WTC11 (cell line): ENCODE measurements around the gene SYNDIG1. TPM values are rescaled to one million over a fixed set of nuclear protein-coding genes. Genes with fewer than 3 reads are reported as not detected.

ENCODE experiments used
- ATAC-seq: fragments of 200-7000 bp; cut with Tn5 transposase; 2 replicates; pipeline ENCODE4 v1.10.0; 2021; ENCODE audit warnings: mild to moderate bottlenecking, moderate library complexity
- CTCF ChIA-PET: fragments of 300-600 bp; sonication (Branson Sonifier 250); formaldehyde crosslinking; loops from one replicate; lab custom pipeline; 2021; ENCODE audit warnings: antibody characterized with exemption; lab: Charles Lee
- POLR2A ChIA-PET: fragments of 350-600 bp; sonication (Branson Sonifier 250); formaldehyde crosslinking; loops from one replicate; lab custom pipeline; 2021; ENCODE audit warnings: antibody characterized with exemption; lab: Charles Lee
- DNase-seq: peaks from one replicate; pipeline ENCODE4 v3.0.0; 2021; ENCODE audit warnings: low spot score
- H3K27ac Mint-ChIP-seq: 2 replicates; pipeline ENCODE4 v1.8.0; 2021; ENCODE audit warnings: mixed read lengths
- H3K27me3 Mint-ChIP-seq: 2 replicates; pipeline ENCODE4 v1.8.0; 2021; ENCODE audit warnings: low read depth, mild to moderate bottlenecking, moderate library complexity, mixed read lengths
- H3K36me3 Mint-ChIP-seq: 2 replicates; pipeline ENCODE4 v1.8.0; 2021; ENCODE audit warnings: mixed read lengths
- H3K4me1 Mint-ChIP-seq: 2 replicates; pipeline ENCODE4 v1.8.0; 2022; ENCODE audit warnings: mixed read lengths
- H3K4me3 Mint-ChIP-seq: 2 replicates; pipeline ENCODE4 v1.8.0; 2021; ENCODE audit warnings: mild to moderate bottlenecking, moderate library complexity, mixed read lengths
- H3K9me3 Mint-ChIP-seq: 2 replicates; pipeline ENCODE4 v1.8.0; 2021; ENCODE audit warnings: mixed read lengths
- CREB1 ChIP-seq: sonication (generic); formaldehyde crosslinking; IDR thresholded peaks from 2 replicates; pipeline ENCODE4 v1.8.0; 2023; ENCODE audit warnings: mild to moderate bottlenecking, missing genetic modification reagents
- ETV6 ChIP-seq: sonication (generic); formaldehyde crosslinking; IDR thresholded peaks from 2 replicates; pipeline ENCODE4 v1.8.1; 2022; ENCODE audit warnings: mild to moderate bottlenecking, missing genetic modification reagents
- FOXK1 ChIP-seq: sonication (generic); formaldehyde crosslinking; IDR thresholded peaks from 2 replicates; pipeline ENCODE4 v1.8.0; 2022; ENCODE audit warnings: mild to moderate bottlenecking, moderate library complexity, missing genetic modification reagents
- HMGA2 ChIP-seq: fragments of 250-450 bp; sonication (Bioruptor Pico); IDR thresholded peaks from 2 replicates; pipeline ENCODE4 v1.4.0; 2021; ENCODE audit warnings: mild to moderate bottlenecking, moderate library complexity
- JUN ChIP-seq: sonication (generic); formaldehyde crosslinking; IDR thresholded peaks from 2 replicates; pipeline ENCODE4 v1.8.0; 2023; ENCODE audit warnings: mild to moderate bottlenecking, missing genetic modification reagents
- MAX ChIP-seq: sonication (generic); formaldehyde crosslinking; IDR thresholded peaks from 2 replicates; pipeline ENCODE4 v1.8.0; 2022; ENCODE audit warnings: mild to moderate bottlenecking, missing genetic modification reagents
- NFE2L1 ChIP-seq: sonication (generic); formaldehyde crosslinking; IDR thresholded peaks from 2 replicates; pipeline ENCODE4 v1.8.1; 2023; ENCODE audit warnings: missing genetic modification reagents
- NR2C2 ChIP-seq: sonication (generic); formaldehyde crosslinking; IDR thresholded peaks from 2 replicates; pipeline ENCODE4 v1.8.0; 2022; ENCODE audit warnings: mild to moderate bottlenecking, missing genetic modification reagents
- PRRX2 ChIP-seq: fragments of 250-450 bp; sonication (Bioruptor Pico); IDR thresholded peaks from 2 replicates; pipeline ENCODE4 v1.8.0; 2021; ENCODE audit warnings: mild to moderate bottlenecking
- SMAD3 ChIP-seq: sonication (generic); formaldehyde crosslinking; IDR thresholded peaks from 2 replicates; pipeline ENCODE4 v1.8.0; 2022; ENCODE audit warnings: missing genetic modification reagents, mild to moderate bottlenecking, borderline replicate concordance
- SOX15 ChIP-seq: fragments of 250-450 bp; sonication (Bioruptor Pico); IDR thresholded peaks from 2 replicates; pipeline ENCODE4 v1.9.0; 2021; ENCODE audit warnings: mild to moderate bottlenecking
- TCF7 ChIP-seq: sonication (generic); formaldehyde crosslinking; IDR thresholded peaks from 2 replicates; pipeline ENCODE4 v1.8.0; 2022; ENCODE audit warnings: mild to moderate bottlenecking, low read depth, missing genetic modification reagents, moderate library complexity
- TEAD4 ChIP-seq: sonication (generic); formaldehyde crosslinking; IDR thresholded peaks from 2 replicates; pipeline ENCODE4 v1.8.0; 2022; ENCODE audit warnings: mild to moderate bottlenecking, missing genetic modification reagents
- ZNF219 ChIP-seq: sonication (generic); formaldehyde crosslinking; IDR thresholded peaks from 2 replicates; pipeline ENCODE4 v1.8.0; 2023; ENCODE audit warnings: missing genetic modification reagents, mild to moderate bottlenecking, borderline replicate concordance
- ZNF232 ChIP-seq: sonication (generic); formaldehyde crosslinking; IDR thresholded peaks from 2 replicates; pipeline ENCODE4 v1.8.0; 2022; ENCODE audit warnings: mild to moderate bottlenecking, missing genetic modification reagents
- ZNF423 ChIP-seq: fragments of 250-450 bp; sonication (Bioruptor Pico); IDR thresholded peaks from 2 replicates; pipeline ENCODE4 v2.1.2; 2022; ENCODE audit warnings: mild to moderate bottlenecking, moderate library complexity
- ZSCAN18 ChIP-seq: fragments of 250-450 bp; sonication (Bioruptor Pico); IDR thresholded peaks from 2 replicates; pipeline ENCODE4 v2.1.2; 2022; ENCODE audit warnings: mild to moderate bottlenecking, moderate library complexity
- total RNA-seq: library from RNA; stranded (reverse); gene quantifications from 3 replicates; pipeline ENCODE4 v1.2.3, GENCODE V29; 2021
- TF ChIP-seq, protein P1 (sequence below): sonication (generic); formaldehyde crosslinking; IDR thresholded peaks from 2 replicates; pipeline ENCODE4 v1.8.0; 2023; ENCODE audit warnings: missing genetic modification reagents, mild to moderate bottlenecking, borderline replicate concordance
- TF ChIP-seq, protein P2 (sequence below): sonication (generic); formaldehyde crosslinking; IDR thresholded peaks from 2 replicates; pipeline ENCODE4 v1.8.0; 2022; ENCODE audit warnings: mild to moderate bottlenecking, missing genetic modification reagents
- TF ChIP-seq, protein P3 (sequence below): fragments of 250-450 bp; sonication (Bioruptor Pico); IDR thresholded peaks from 2 replicates; pipeline ENCODE4 v1.9.0; 2021; ENCODE audit warnings: moderate library complexity, mild to moderate bottlenecking, inconsistent platforms, borderline replicate concordance

The SYNDIG1 gene
- total RNA-seq, 1 experiment from 2014 or later = 6.4 TPM

GRCh38 chr20:24491041-24491756 is 21.8 kb downstream of the SYNDIG1 start:
- Mint-ChIP-seq H3K36me3 (peaks cover 4% of the 10 kb centered on the region; the same call in 1 of the 2 replicates), H3K4me3 (peak overlapping the region; percentile 48; the same call in 1 of the 2 replicates), H3K27me3 (no peaks in the 10 kb centered on the region), H3K9me3 (no peaks in the 10 kb centered on the region), H3K4me1 (peaks cover 32% of the 10 kb centered on the region), H3K27ac (peak overlapping the region; percentile 98; the same call in 1 of the 2 replicates)
- POLR2A ChIA-PET = no interaction called here
- no peak for DNase-seq
- CTCF ChIA-PET = no interaction called here
- no peak for ATAC-seq
- no peak for TF ChIP-seq ZNF219 (CRISPR knock-in tag)

GRCh38 chr20:24492031-24492607 is 22.7 kb downstream of the SYNDIG1 start:
- peaks cover 4% of the 10 kb centered on the region; the same call in 1 of the 2 replicates for H3K36me3 Mint-ChIP-seq
- ChIA-PET CTCF (interaction anchor here (0.6 to 1.5 kb wide), 3 partner anchors 21 to 289 kb away, joined by 3 to 4 read pairs (median 4); no protein-coding TSS in a partner anchor), POLR2A (no interaction called here)
- ATAC-seq = peak; percentile 88
- TF ChIP-seq FOXK1 = peak; percentile 72; the same call in 1 of the 2 replicates
- 0 out of 2 replicates have a peak, but pooled peaks have one; percentile 16 for TF ChIP-seq ZNF423
- no peak for TF ChIP-seq ZSCAN18
- TF ChIP-seq, protein P1, sequence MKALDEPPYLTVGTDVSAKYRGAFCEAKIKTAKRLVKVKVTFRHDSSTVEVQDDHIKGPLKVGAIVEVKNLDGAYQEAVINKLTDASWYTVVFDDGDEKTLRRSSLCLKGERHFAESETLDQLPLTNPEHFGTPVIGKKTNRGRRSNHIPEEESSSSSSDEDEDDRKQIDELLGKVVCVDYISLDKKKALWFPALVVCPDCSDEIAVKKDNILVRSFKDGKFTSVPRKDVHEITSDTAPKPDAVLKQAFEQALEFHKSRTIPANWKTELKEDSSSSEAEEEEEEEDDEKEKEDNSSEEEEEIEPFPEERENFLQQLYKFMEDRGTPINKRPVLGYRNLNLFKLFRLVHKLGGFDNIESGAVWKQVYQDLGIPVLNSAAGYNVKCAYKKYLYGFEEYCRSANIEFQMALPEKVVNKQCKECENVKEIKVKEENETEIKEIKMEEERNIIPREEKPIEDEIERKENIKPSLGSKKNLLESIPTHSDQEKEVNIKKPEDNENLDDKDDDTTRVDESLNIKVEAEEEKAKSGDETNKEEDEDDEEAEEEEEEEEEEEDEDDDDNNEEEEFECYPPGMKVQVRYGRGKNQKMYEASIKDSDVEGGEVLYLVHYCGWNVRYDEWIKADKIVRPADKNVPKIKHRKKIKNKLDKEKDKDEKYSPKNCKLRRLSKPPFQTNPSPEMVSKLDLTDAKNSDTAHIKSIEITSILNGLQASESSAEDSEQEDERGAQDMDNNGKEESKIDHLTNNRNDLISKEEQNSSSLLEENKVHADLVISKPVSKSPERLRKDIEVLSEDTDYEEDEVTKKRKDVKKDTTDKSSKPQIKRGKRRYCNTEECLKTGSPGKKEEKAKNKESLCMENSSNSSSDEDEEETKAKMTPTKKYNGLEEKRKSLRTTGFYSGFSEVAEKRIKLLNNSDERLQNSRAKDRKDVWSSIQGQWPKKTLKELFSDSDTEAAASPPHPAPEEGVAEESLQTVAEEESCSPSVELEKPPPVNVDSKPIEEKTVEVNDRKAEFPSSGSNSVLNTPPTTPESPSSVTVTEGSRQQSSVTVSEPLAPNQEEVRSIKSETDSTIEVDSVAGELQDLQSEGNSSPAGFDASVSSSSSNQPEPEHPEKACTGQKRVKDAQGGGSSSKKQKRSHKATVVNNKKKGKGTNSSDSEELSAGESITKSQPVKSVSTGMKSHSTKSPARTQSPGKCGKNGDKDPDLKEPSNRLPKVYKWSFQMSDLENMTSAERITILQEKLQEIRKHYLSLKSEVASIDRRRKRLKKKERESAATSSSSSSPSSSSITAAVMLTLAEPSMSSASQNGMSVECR (CRISPR knock-in tag) = no peak
- no peak for TF ChIP-seq ETV6
- TF ChIP-seq, protein P2, sequence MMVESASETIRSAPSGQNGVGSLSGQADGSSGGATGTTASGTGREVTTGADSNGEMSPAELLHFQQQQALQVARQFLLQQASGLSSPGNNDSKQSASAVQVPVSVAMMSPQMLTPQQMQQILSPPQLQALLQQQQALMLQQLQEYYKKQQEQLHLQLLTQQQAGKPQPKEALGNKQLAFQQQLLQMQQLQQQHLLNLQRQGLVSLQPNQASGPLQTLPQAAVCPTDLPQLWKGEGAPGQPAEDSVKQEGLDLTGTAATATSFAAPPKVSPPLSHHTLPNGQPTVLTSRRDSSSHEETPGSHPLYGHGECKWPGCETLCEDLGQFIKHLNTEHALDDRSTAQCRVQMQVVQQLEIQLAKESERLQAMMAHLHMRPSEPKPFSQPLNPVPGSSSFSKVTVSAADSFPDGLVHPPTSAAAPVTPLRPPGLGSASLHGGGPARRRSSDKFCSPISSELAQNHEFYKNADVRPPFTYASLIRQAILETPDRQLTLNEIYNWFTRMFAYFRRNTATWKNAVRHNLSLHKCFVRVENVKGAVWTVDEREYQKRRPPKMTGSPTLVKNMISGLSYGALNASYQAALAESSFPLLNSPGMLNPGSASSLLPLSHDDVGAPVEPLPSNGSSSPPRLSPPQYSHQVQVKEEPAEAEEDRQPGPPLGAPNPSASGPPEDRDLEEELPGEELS (CRISPR knock-in tag) = peak; percentile 29; the same call in 1 of the 2 replicates
- no peak for TF ChIP-seq CREB1 (CRISPR knock-in tag)
- TF ChIP-seq TEAD4 = no peak
- TF ChIP-seq ZNF232 = no peak
- TF ChIP-seq NFE2L1 (CRISPR knock-in tag) = no peak
- no peak for TF ChIP-seq JUN
- TF ChIP-seq PRRX2 (CRISPR knock-in tag) = no peak
- TF ChIP-seq HMGA2 (CRISPR knock-in tag) = no peak
- H3K4me1 Mint-ChIP-seq = peaks cover 32% of the 10 kb centered on the region
- no peaks in the 10 kb centered on the region for H3K9me3 Mint-ChIP-seq
- H3K27me3 Mint-ChIP-seq = no peaks in the 10 kb centered on the region
- H3K27ac Mint-ChIP-seq = peak overlapping the region; percentile 98
- peak; percentile 50 for DNase-seq
- no peak overlapping the region for H3K4me3 Mint-ChIP-seq

DNA sequence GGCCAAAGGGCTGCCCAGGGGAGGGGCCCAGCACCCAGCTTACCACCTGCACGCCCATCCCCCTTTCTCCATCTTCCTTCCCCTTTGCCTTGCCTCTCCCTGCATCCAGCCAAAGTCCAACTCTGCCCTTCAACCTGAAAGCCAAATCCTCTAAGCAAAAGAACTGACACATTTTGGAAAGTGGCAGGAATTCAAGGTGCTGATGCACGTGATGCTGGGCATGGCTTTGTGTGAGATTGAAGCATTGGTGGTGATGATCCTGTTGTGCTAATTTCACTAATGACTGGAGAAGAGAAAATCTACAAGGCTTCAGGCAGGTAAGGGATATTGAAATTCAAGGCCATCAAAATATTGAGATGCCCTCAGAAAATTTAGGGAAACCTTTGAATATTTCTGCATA is 23.3 kb downstream of the SYNDIG1 start:
- TF ChIP-seq SMAD3 (CRISPR knock-in tag) (no peak), MAX (CRISPR knock-in tag) (no peak), SOX15 (CRISPR knock-in tag) (no peak), TCF7 (CRISPR knock-in tag) (no peak), NR2C2 (no peak)
- TF ChIP-seq, protein P3, sequence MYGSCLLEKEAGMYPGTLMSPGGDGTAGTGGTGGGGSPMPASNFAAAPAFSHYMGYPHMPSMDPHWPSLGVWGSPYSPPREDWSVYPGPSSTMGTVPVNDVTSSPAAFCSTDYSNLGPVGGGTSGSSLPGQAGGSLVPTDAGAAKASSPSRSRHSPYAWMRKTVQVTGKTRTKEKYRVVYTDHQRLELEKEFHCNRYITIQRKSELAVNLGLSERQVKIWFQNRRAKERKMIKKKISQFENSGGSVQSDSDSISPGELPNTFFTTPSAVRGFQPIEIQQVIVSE (CRISPR knock-in tag) = no peak
- DNase-seq = no peak
- peaks cover 4% of the 10 kb centered on the region; the same call in 1 of the 2 replicates for H3K36me3 Mint-ChIP-seq
- no peaks in the 10 kb centered on the region for H3K27me3 Mint-ChIP-seq
- H3K4me3 Mint-ChIP-seq = no peak overlapping the region
- ChIA-PET POLR2A (no interaction called here), CTCF (interaction anchor here (1.4 to 1.5 kb wide), 2 partner anchors 22 to 288 kb away, joined by 4 read pairs; no protein-coding TSS in a partner anchor)
- no peaks in the 10 kb centered on the region for H3K9me3 Mint-ChIP-seq
- H3K27ac Mint-ChIP-seq = peak overlapping the region; percentile 86; the same call in 1 of the 2 replicates
- peaks cover 32% of the 10 kb centered on the region for H3K4me1 Mint-ChIP-seq
- no peak for ATAC-seq
